Measurements from ENCODE around the gene UFC1.
"Not testable (repeated sequence)": the region's sequence is repeated elsewhere in the genome, so short reads cannot be mapped to it uniquely, and the experiment has no call there.

UFC1 gene

DNA sequence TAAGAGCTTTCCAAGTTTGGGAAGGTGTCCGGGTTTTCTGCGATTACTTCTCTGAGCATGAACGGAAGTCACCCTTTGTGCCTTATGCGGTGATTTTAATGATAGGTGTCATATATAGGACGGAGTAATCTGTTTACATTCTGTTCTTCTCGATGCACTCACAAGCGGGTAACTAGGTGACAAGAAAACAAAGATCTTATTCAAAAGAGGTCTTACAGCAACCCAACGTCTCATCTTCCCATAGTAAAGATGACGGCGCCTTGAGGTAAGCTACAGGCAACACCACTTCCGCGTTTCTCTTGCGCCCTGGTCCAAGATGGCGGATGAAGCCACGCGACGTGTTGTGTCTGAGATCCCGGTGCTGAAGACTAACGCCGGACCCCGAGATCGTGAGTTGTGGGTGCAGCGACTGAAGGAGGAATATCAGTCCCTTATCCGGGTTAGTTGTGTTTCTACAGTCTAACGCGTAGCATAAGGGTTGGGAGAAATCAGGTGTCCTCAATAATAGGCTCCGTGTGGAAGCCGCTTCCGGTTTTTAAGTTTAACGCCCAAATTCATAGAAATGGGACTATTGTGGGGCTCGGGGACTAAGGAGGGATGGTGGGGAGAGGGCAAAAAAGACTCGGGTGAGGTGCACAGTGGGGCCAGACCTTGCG, at the start of gene UFC1:
TSS of gene UFC1 (plus strand) at position 297 of the 656 bp plus-strand sequence. CDS start at position 317, 20 bp downstream.
- peak; percentile 70 for DNase-seq (ENCODE audit: low read depth)

DNA sequence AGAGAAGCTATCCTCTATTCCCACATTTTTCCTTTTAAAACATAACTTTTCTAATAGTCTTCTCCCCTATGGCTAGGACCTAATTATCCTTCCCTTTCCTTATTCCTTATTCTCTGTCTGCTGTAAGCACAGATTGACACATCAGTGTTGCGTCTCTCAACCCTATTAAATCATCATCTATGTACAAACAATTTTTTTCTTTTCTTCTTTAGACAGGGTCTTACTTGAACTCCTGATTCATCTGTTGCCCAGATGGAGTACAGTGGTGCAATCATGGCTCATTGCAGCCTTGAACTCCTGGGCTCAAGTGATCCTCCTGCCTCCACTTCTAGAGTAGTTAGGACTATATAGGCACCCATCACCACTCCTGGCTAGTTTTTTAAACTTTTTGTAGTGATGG, 47.3 kb upstream of the UFC1 start:
- no peak for DNase-seq (ENCODE audit: low read depth)

DNA sequence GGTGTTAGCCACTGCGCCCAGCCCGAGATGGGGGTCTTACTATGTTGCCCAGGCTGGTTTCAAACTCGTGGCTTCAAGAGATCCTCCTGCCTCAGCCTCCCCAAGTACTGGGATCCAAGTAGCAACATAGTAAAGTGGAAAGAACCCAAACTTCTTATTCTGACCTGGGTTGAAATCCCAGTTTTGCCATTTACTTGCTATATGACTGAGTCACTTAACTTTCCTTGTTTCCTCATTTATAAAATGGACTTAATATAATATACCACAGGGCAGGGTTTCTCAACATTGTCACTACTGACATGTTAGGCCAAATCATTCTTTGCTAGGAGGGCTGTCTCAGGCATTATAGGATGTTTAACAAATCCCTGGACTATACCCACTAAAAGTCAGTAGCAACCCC, 42.7 kb upstream of the UFC1 start:
- DNase-seq (ENCODE audit: low read depth) = no peak

DNA sequence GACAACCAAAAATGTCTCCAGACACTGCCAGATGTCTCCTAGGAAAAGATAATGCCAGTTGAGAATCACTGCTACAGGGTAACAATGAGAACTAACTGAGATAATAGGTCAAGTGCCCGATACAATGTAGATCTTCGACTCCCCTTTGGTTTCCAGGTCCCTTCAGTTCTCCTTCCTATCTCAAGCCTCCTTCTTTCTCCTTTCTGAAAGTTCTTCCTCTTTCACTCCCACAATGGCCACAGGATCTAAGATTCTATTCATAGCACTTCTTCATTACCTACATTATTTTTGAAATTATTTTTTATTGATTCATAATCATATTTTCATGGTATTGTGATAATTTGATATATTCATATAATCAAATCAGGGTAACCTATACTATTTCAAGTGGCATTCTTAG, 42.3 kb upstream of the UFC1 start:
- DNase-seq (ENCODE audit: low read depth) = no peak

DNA sequence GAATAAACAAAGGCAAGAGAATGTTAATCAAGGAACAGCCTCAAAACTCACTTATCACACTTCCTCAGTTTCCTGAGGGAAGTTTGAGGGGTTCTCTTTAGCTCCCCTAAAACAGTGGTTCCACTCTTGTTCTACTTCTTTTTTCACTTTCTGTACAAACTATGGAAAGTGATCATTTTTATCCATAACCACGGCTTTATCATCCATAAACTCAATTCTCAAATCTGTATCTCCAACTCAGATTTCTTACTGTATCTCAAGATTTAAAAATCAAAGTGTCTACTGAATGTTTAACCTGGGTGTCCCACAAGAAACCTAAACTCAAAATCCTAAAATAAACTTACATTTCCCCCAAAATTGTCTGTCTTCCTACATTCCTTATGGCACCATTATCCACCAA, 39.9 kb upstream of the UFC1 start:
- no peak for DNase-seq (ENCODE audit: low read depth)

DNA sequence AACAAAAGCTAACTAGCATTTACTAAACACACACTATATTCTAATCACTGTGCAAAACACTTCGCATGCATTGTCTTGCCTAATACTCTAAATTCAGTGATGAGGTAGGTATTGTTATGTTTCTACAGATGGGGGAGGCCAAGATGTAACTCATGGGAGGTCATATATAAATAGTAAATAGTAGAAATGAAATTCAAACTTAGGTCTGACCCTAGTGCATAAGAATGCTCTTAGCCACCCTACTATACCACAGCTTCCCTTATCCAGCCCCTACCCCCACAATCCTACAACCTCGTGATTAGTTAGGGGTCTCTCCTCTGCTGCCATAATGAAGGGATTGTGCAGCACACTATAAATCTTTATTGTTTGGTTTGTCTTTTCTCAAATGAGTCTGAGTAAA, 39.2 kb upstream of the UFC1 start:
- DNase-seq (ENCODE audit: low read depth) = no peak

DNA sequence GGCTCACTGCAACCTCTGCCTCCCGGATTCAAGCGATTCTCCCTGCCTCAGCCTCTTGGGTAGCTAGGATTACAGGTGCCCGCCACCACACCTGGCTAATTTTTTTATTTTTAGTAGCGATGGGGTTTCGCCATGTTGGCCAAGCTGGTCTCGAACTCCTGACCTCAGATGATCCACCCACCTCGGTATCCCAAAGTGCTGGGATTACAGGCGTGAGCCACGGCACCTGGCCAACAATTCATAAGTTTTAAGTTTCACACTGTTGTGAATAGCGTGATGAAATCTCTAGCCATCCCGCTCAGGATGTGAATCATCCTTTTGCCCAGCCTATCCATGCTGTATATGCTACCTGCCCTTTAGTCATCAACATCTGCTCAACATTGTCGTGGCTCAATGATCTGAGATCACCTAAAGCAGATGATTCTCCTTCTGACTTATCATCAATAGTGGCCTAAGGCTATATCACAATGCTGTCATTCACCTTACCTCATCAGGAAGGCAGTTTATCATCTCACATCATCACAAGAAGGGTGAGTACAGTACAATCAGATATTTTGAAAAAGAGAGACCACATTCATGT, 38.6 kb upstream of the UFC1 start:
- DNase-seq (ENCODE audit: low read depth) = no peak

DNA sequence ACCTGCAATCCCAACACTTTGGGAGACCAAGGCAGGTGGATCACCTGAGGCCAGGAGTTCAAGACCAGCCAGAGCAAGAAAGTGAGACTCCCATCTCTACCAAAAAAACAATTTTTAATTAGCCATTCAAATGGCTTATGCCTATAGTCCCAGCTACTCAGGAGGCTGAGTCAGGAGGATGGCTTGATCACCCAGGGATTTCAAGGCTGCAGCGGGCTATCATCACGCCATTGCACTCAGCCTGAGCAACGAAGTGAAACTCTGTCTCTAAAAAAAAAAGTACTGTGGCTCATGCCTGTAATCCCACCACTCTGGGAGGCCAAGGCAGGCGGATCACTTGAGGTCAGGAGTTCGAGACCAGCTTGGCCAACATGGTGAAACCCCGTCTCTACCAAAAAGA, 37.8 kb upstream of the UFC1 start:
- DNase-seq (ENCODE audit: low read depth) = not testable (repeated sequence)

DNA sequence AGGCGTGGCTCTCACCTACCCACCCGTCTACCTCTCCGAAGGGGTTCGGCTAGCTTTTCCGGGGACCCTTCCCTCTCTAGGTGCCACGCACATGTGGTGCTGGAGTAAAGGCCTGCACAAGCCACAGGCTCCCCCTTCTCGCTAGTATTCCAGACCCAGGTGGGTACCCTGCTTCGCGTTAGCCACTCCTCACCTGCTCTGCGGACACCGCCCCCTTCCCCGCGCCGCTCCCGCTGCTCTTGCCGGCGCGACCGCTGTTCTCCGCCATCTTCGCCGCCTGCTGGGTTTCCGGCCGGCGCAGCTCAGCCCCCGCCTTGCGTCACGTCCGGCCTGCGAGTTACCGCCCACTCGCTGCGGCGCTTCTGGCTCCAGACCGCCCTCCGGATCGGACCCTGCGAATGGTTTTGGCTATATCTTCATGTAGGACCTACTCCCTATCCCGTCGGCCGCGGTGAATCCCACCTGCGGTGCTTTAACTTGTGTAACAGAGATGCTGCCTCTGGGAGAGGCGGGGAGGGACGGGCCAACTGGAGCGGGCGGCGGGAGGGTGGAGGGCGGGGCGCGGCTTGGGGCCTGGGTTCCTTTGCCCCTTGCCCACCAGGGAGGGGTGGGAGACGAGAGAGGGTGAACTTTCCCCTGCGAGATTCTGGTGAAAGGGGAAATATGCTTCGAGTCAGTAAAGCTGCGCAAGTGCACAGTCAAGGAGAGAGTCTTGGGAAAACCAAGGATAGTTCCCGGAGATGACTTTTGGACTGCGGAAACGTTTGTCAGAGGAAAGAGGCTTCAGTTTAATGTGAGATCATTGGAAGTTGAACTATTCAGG, 35.8 kb upstream of the UFC1 start, which contains the start of the genes NIT1 and PFDN2:
TSS of gene NIT1 (plus strand) at position 347 of the 823 bp plus-strand sequence. CDS start at position 419, 72 bp downstream.
TSS of gene PFDN2 (minus strand) at position 279 of the 823 bp plus-strand sequence. CDS start at position 268, 11 bp downstream.
- DNase-seq (ENCODE audit: low read depth) = peak; percentile 79

DNA sequence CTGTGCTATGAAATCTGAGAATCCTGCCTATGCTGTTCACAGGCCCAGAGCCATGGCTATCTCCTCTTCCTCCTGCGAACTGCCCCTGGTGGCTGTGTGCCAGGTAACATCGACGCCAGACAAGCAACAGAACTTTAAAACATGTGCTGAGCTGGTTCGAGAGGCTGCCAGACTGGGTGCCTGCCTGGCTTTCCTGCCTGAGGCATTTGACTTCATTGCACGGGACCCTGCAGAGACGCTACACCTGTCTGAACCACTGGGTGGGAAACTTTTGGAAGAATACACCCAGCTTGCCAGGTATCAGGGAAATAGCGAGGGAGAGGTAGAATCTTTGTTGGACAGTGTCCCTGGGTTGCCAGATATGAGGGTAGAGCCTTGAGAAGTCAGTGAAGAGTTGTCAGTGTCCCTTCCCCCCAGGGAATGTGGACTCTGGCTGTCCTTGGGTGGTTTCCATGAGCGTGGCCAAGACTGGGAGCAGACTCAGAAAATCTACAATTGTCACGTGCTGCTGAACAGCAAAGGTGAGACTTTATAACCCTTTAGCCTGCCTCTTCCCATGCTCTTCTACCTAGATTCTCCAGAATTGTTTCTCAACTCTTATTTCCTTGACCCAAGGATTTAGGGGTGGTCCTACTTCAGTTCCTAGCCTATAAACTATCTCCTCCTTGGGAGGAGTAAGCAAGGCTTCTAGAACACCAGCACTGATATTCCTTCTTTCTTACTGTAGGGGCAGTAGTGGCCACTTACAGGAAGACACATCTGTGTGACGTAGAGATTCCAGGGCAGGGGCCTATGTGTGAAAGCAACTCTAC, 34.5 kb upstream of the UFC1 start:
- peak; percentile 53 for DNase-seq (ENCODE audit: low read depth)

DNA sequence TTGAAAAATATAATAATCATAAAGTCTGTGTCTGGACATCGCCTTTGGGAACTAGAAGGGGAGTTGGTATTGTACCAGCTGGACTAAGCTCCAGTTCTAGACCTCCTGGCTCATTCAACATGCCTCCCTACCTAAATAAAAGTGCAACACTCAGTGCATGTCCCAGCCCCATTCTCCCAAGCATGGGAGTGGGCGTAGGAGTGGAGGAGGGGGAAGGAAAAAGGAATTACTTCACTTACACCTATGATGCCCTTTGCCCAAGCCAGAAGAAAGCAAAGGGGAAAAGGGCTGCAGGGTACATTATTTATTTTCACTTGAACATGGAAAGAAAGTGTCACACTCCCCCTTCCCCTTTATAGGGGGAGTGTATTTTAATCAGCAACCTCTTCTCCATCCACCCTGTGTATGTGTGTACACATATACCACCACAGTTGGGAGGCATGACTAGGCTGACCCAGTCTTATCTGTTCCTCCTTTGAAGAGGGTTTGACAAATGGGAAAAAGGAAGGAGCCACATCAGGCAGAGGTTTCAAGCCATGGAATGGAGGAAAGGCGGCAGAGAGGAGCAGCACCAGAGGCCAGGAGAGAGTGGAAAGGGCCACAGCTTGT, 32.6 kb upstream of the UFC1 start:
- no peak for DNase-seq (ENCODE audit: low read depth)

DNA sequence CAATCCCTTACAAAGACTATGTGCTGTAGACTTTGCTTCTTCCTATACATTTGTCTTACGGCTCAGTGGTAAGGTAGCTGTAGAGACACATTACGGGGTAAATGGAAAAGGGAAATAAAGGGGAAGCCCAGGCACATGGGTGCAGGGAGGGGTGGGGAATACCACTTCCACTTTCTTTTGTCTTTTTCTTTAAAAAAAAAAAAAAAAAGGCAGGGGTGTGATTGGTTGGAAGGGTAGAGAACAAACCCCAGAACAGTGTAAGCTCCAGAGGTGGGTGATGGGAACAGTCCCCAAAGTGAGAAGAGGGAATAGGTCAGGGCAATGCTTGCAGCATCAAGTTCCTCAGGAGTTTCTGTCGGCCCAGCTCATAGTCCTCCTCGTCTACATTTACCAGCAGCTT, 31.9 kb upstream of the UFC1 start:
- no peak for DNase-seq (ENCODE audit: low read depth)

DNA sequence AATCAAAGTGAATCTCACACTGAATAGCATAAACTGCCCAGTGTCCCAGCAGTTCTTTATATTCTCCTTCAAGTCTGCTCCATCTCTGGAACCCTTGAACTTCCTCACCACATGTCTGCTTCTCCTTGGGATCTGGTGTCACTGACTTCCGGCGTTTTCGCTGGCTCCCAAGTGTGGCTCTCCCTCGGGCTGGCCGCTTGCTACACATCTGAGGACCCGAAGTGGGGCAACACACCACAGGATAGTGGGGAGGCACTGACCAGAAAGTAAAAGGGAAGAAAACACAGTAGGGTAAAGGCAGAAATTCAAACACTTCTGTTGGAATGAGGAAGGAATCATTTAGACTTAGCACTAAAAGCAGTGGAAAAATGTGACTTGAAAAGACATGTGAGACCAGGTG, 30.8 kb upstream of the UFC1 start:
- no peak for DNase-seq (ENCODE audit: low read depth)

DNA sequence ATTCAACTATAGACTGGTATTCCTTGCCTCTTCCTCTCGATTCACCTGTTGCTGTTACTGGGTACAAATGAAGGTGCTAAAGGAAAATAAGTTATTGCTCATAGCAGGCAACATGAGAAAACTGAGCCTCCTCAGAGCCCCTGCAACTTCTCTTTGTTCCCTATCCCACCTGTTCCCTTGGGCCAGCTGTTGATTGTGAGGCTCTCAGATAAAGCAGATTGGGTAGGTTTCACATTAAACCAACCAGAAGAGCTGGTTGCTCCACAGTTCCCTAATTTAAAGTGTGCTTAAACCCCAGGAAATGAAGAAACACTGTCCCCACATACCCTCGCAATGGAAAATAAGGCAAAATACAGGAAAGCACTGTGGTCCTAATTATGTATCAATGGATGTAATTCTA, 26.1 kb upstream of the UFC1 start:
- DNase-seq (ENCODE audit: low read depth) = no peak

DNA sequence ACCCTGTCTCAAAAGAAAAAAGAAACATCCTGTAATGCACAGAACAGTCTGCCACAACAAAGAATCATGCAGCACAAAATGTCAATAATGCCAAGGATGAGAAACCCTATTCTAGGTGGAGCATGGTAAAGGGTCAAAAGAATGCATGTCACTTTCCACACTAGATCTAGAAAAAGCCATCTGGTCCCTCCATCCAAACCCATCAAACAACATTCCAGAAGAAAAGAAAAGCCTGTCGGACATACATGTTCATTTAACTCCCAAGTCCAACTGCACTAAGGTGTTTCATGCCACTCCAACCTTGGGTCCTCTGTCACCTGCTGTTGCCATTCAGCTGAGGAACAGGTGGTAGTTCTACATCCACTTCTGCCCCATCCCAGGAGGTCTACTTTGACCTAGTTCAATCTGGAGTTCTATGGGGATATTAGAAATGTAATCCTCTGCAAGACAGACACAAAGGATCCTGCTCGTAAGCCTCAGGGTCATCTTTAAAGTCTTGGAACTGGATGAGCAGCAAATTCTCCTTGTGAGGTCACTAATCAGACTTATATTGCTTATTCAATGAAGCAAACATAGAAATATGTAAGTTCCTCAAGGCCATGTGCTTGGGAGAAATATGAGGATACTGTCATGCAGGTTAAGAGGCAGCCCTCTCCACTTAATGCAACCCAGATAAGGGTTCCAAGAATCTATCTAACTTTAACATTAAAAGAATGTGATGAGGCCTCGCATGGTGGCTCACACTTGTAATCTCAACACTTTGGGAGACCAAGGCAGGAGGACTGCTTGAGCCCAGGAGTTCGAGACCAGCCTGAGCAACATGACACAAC, 25.0 kb upstream of the UFC1 start:
- DNase-seq (ENCODE audit: low read depth) = no peak

DNA sequence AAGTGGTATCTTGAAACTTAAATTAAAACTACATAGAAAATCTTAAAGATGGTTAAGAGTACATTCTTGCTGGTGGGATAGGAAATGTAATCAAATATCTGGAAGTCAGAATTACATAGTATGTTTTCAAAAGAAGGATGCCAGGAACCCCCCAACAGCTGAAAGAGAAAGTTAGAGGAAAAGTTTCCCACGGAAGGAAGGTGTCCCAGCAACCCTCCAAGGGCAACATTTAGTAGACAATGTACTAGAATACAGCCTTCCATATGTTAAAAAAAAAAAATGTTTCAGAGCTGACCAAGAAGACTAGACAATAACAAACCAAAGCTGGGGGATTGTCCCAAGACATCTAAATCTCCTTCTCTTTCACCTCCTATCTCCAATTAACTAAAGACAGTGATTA, 23.5 kb upstream of the UFC1 start:
- no peak for DNase-seq (ENCODE audit: low read depth)

DNA sequence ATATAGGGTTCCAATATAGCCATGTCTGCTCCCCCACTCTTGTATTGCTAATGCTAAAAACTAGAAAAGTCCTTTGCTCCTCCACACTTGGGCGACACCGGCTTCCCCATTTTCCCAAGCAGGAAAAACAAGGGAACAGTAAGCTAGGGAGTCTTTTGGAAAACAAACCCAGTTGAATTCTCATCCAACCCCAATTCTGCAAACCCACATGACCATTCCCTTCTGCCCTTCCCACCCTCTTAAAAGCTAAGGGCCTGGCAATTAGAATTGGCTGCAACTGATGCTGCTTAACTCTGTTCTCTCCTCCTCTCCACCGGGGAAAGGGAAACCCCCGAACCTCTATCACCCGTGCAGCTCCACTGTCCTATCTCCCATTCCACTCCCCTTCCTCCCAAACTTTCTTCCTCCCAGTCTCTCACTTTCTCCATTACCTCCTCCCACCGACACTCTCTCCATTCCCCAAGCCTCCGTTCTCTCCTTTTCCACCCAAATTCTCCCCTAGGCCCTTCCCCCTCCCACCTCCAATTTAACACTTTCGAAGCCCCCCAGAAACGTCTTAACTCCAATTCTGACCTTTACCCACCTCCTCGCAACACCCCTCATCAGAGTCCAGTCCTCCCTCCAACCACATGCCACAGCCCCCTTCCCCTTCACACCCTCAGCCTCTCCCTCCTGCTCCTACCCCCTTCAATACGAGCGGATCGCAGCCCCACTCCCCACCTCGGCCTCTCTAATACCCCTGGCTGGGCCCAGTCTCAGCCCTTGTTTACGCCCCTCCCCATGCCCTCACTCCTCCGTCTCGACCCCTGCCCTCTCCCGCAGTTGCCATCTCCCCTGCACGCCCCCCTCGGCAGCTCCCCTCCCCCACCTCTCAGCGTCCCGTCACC, 22.0 kb upstream of the UFC1 start:
- no peak for DNase-seq (ENCODE audit: low read depth)

DNA sequence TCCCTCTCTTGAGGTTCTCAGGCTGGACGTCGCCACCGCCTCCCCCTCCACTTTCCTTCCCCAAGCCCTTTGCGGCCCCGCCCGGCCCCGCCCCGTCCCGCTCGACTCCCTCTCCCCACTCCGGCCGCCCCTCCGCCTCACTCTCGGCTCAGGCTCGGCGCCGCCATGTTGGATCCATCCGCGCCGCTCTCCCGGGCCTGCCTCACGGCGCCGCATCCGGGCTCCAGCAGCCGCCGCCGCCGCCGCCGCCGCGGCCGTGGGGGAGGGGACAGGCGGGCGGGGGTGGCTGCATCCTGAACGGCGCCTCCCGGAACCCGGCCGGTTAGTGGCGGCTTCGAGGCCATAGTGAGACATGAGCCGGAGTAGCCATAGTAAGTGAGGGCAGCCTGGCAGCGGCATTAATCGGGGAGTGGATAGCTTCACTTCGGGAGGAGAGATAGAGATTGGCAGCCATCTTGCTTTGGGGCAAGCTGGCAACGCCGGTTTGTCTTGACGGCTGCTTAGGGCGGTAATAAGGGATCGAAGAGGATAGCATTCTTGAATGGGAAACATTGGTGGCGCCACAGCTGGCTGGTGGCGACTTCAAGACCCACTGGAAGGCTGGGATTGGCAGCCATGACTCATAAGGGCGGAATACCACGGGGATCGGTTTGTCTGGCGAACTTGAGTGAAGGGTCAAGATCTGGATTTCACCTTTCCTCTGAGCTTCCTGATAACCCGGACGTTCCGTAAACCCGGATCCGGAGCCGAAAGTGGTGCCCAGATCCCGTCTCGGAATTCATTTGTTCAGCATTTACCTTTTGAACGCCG, 21.2 kb upstream of the UFC1 start, which contains the start of gene DEDD:
TSS of gene DEDD (minus strand) at position 258 of the 810 bp plus-strand sequence. CDS start 8,205 bp downstream, outside the sequence.
- peak; percentile 87 for DNase-seq (ENCODE audit: low read depth)
